Naive thymus-derived CD8-positive, alpha-beta T cell (primary cell): ENCODE results near the gene EIF4G1. TPM values are rescaled to one million over a fixed set of nuclear protein-coding genes. Genes with fewer than 3 reads are reported as not detected.

ENCODE experiments used
- ATAC-seq, 2 donors: fragments of 150-1000 bp; cut with Tn5 transposase in 1 of 2; sonication (Bioruptor Pico), chemical (Tn5 transposase) in 1 of 2; 1 replicate in 1 of 2; 2 replicates in 1 of 2; pipeline ENCODE4 v1.10.0; 2021; ENCODE audit warnings: mild to moderate bottlenecking in 2 of 2, moderate library complexity in 2 of 2
- POLR2A ChIA-PET: fragments of 350-600 bp; sonication (Branson Sonifier 250); formaldehyde crosslinking; loops from one replicate; lab custom pipeline; 2021; ENCODE audit warnings: antibody characterized with exemption; lab: Charles Lee
- DNase-seq, 10 donors: peaks; one replicate each; pipeline versions ENCODE4 v3.0.0 to v3.0.0-alpha.2; 2020 to 2022
- H3K27ac Mint-ChIP-seq, 10 donors: one replicate each; pipeline ENCODE4 v1.8.0; 2020 to 2022; ENCODE audit warnings: mild to moderate bottlenecking in 10 of 10, mixed read lengths in 10 of 10, moderate library complexity in 4 of 10, inconsistent platforms in 1 of 10
- H3K27me3 Mint-ChIP-seq, 5 donors: one replicate each; pipeline ENCODE4 v1.8.0; 2021 to 2022; ENCODE audit warnings: mixed read lengths in 5 of 5
- H3K36me3 Mint-ChIP-seq, 3 donors: one replicate each; pipeline ENCODE4 v1.8.0; 2020 to 2022; ENCODE audit warnings: mixed read lengths in 3 of 3, mild to moderate bottlenecking in 2 of 3, inconsistent platforms in 1 of 3
- H3K4me1 Mint-ChIP-seq, 4 donors: one replicate each; pipeline ENCODE4 v1.8.0; 2021 to 2022; ENCODE audit warnings: mixed read lengths in 4 of 4
- H3K4me3 Mint-ChIP-seq, 10 donors: one replicate each; pipeline ENCODE4 v1.8.0; 2020 to 2022; ENCODE audit warnings: mild to moderate bottlenecking in 10 of 10, mixed read lengths in 10 of 10, moderate library complexity in 6 of 10, inconsistent platforms in 1 of 10
- H3K9me3 Mint-ChIP-seq, 9 donors: one replicate each; pipeline ENCODE4 v1.8.0; 2020 to 2022; ENCODE audit warnings: mixed read lengths in 9 of 9, mild to moderate bottlenecking in 3 of 9, inconsistent platforms in 1 of 9, moderate library complexity in 1 of 9
- polyA plus RNA-seq, 3 donors: library from polyadenylated mRNA; unstranded; fragments of 300-500 nt; fragmentation: Illumina TruSeq; gene quantifications; one replicate each; pipeline ENCODE4 v1.2.3, GENCODE V29; 2021
- total RNA-seq, 8 experiments: library from RNA in 2 of 8; stranded (reverse) in 2 of 8; gene quantifications; one replicate each; pipeline ENCODE4 v1.2.3 and lab custom pipeline; 2021 to 2026

The EIF4G1 gene
- total and polyA plus RNA-seq, 5 experiments from 2014 or later, result 13.6 to 229 (median 44.6) TPM

- peak overlapping the region in 3 of 10 donors; percentile 1 to 88 (median 27) for H3K27ac Mint-ChIP-seq
- H3K4me1 Mint-ChIP-seq, result peaks cover 0 to 10% (median 0%) of the 10 kb centered on the region in 4 donors
These were observed 11.4 kb downstream of the EIF4G1 start for GRCh38 chr3:184325715-184326369.

GRCh38 chr3:184327171-184327570 lies 12.8 kb downstream of the EIF4G1 start:
- POLR2A ChIA-PET, result interaction anchor here (0.9 kb wide), 1 partner anchor 11 kb away, joined by 4 read pairs; no protein-coding TSS in a partner anchor
- peak overlapping the region in 5 of 10 donors; percentile 24 to 80 (median 33) for H3K27ac Mint-ChIP-seq
- H3K27me3 Mint-ChIP-seq, result no peaks in the 10 kb centered on the region
- no peak overlapping the region for H3K4me3 Mint-ChIP-seq
- DNase-seq (no peak), ATAC-seq (no peak)
- peaks cover 0 to 11% (median 0%) of the 10 kb centered on the region in 4 donors for H3K4me1 Mint-ChIP-seq
- H3K9me3 Mint-ChIP-seq, result no peaks in the 10 kb centered on the region
- peaks cover 4 to 98% (median 39%) of the 10 kb centered on the region in 3 donors for H3K36me3 Mint-ChIP-seq

More at GRCh38 chr3:184325715-184326369, 11.4 kb downstream of the EIF4G1 start:
- POLR2A ChIA-PET, result interaction anchor here (0.7 kb wide), 1 partner anchor 628 kb away, joined by 3 read pairs; no protein-coding TSS in a partner anchor
- DNase-seq (no peak), ATAC-seq (no peak)
- H3K36me3 Mint-ChIP-seq, result peaks cover 4 to 98% (median 42%) of the 10 kb centered on the region in 3 donors
- H3K4me3 Mint-ChIP-seq, result no peak overlapping the region
- H3K9me3 Mint-ChIP-seq, result no peaks in the 10 kb centered on the region
- no peaks in the 10 kb centered on the region for H3K27me3 Mint-ChIP-seq

- POLR2A ChIA-PET, result no interaction called here
- Mint-ChIP-seq H3K9me3 (no peaks in the 10 kb centered on the region), H3K27me3 (no peaks in the 10 kb centered on the region), H3K27ac (peak overlapping the region in 5 of 10 donors; percentile 24 to 69 (median 37)), H3K4me1 (peaks cover 1 to 14% (median 3%) of the 10 kb centered on the region in 4 donors), H3K36me3 (peaks cover 4 to 98% (median 41%) of the 10 kb centered on the region in 3 donors), H3K4me3 (no peak overlapping the region)
- ATAC-seq, result no peak
- DNase-seq, result no peak
These were observed 14.1 kb downstream of the EIF4G1 start for GRCh38 chr3:184328516-184328915.

- POLR2A ChIA-PET, result no interaction called here
- DNase-seq (no peak), ATAC-seq (no peak)
- peak overlapping the region in 2 of 10 donors; percentile 22 to 70 for H3K4me3 Mint-ChIP-seq
- H3K27me3 Mint-ChIP-seq, result no peaks in the 10 kb centered on the region
- peak overlapping the region; percentile 89 to 99 (median 97) for H3K27ac Mint-ChIP-seq
- H3K9me3 Mint-ChIP-seq, result no peaks in the 10 kb centered on the region
- H3K4me1 Mint-ChIP-seq, result peaks cover 20 to 34% (median 31%) of the 10 kb centered on the region in 4 donors
- peaks cover 0 to 72% (median 13%) of the 10 kb centered on the region in 3 donors for H3K36me3 Mint-ChIP-seq
These were observed 18.1 kb downstream of the EIF4G1 start for GRCh38 chr3:184332370-184333090.

GRCh38 chr3:184333190-184333589 lies 18.8 kb downstream of the EIF4G1 start:
- H3K27me3 Mint-ChIP-seq, result no peaks in the 10 kb centered on the region
- H3K4me3 Mint-ChIP-seq, result peak overlapping the region in 1 of 10 donors; percentile 3
- peak overlapping the region; percentile 89 to 99 (median 97) for H3K27ac Mint-ChIP-seq
- no peaks in the 10 kb centered on the region for H3K9me3 Mint-ChIP-seq
- POLR2A ChIA-PET, result no interaction called here
- peaks cover 0 to 66% (median 13%) of the 10 kb centered on the region in 3 donors for H3K36me3 Mint-ChIP-seq
- H3K4me1 Mint-ChIP-seq, result peaks cover 26 to 41% (median 38%) of the 10 kb centered on the region in 4 donors
- no peak for ATAC-seq
- no peak for DNase-seq

GRCh38 chr3:184333700-184334099 lies 19.3 kb downstream of the EIF4G1 start:
- peak overlapping the region in 5 of 10 donors; percentile 15 to 74 (median 34) for H3K4me3 Mint-ChIP-seq
- H3K27ac Mint-ChIP-seq, result peak overlapping the region; percentile 87 to 99 (median 97)
- peaks cover 0 to 61% (median 9%) of the 10 kb centered on the region in 3 donors for H3K36me3 Mint-ChIP-seq
- POLR2A ChIA-PET, result no interaction called here
- DNase-seq (no peak), ATAC-seq (no peak)
- peaks cover 23 to 42% (median 39%) of the 10 kb centered on the region in 4 donors for H3K4me1 Mint-ChIP-seq
- H3K27me3 Mint-ChIP-seq, result no peaks in the 10 kb centered on the region
- no peaks in the 10 kb centered on the region for H3K9me3 Mint-ChIP-seq

GRCh38 chr3:184334470-184335158 lies 20.2 kb downstream of the EIF4G1 start:
- POLR2A ChIA-PET, result no interaction called here
- H3K27ac Mint-ChIP-seq, result peak overlapping the region; percentile 92 to 99 (median 97)
- H3K36me3 Mint-ChIP-seq, result peaks cover 0 to 52% (median 5%) of the 10 kb centered on the region in 3 donors
- H3K4me1 Mint-ChIP-seq, result peaks cover 23 to 44% (median 42%) of the 10 kb centered on the region in 4 donors
- peak overlapping the region in 9 of 10 donors; percentile 2 to 91 (median 57) for H3K4me3 Mint-ChIP-seq
- no peaks in the 10 kb centered on the region for H3K27me3 Mint-ChIP-seq
- ATAC-seq (peak; percentile 12 to 20), DNase-seq (peak in 2 of 10 donors; percentile 26 to 27)
- H3K9me3 Mint-ChIP-seq, result no peaks in the 10 kb centered on the region

- ATAC-seq (peak; percentile 5 to 6), DNase-seq (no peak)
- Mint-ChIP-seq H3K27me3 (no peaks in the 10 kb centered on the region), H3K4me1 (peaks cover 23 to 44% (median 42%) of the 10 kb centered on the region in 4 donors), H3K36me3 (peaks cover 0 to 45% (median 5%) of the 10 kb centered on the region in 3 donors), H3K4me3 (peak overlapping the region; percentile 78 to 96 (median 92)), H3K9me3 (no peaks in the 10 kb centered on the region), H3K27ac (peak overlapping the region; percentile 83 to 99 (median 97))
- POLR2A ChIA-PET, result no interaction called here
These were observed 20.9 kb downstream of the EIF4G1 start for GRCh38 chr3:184335291-184335660.

GRCh38 chr3:184335661-184336546 lies 21.5 kb downstream of the EIF4G1 start:
- ATAC-seq (peak; percentile 75 to 77), DNase-seq (peak; percentile 78 to 92 (median 90))
- H3K27ac Mint-ChIP-seq, result peak overlapping the region; percentile 83 to 99 (median 97)
- H3K9me3 Mint-ChIP-seq, result no peaks in the 10 kb centered on the region
- POLR2A ChIA-PET, result no interaction called here
- H3K27me3 Mint-ChIP-seq, result no peaks in the 10 kb centered on the region
- peaks cover 23 to 44% (median 42%) of the 10 kb centered on the region in 4 donors for H3K4me1 Mint-ChIP-seq
- H3K36me3 Mint-ChIP-seq, result peaks cover 0 to 40% (median 5%) of the 10 kb centered on the region in 3 donors
- peak overlapping the region; percentile 80 to 96 (median 92) for H3K4me3 Mint-ChIP-seq

- no peak for ATAC-seq
These were observed 22.4 kb downstream of the EIF4G1 start for GRCh38 chr3:184336547-184337398.

GRCh38 chr3:184337399-184337714 lies 23.0 kb downstream of the EIF4G1 start, which contains the start of gene FAM131A:
FAM131A (plus strand) TSS chr3:184337600; CDS start chr3:184337631, 31 bp downstream.
- no peak for ATAC-seq
- DNase-seq, result no peak
- Mint-ChIP-seq H3K9me3 (no peaks in the 10 kb centered on the region), H3K4me1 (peaks cover 21 to 44% (median 42%) of the 10 kb centered on the region in 4 donors), H3K36me3 (peaks cover 0 to 26% (median 5%) of the 10 kb centered on the region in 3 donors), H3K27ac (peak within 1 kb of the TSS; percentile 76 to 99 (median 94)), H3K4me3 (peak within 1 kb of the TSS; percentile 80 to 96 (median 92)), H3K27me3 (no peaks in the 10 kb centered on the region)
- POLR2A ChIA-PET, result interaction anchor here (3.0 kb wide), 1 partner anchor 24 kb away, joined by 15 read pairs; the partner anchor contains the start of genes CLCN2 and POLR2H

More at GRCh38 chr3:184336547-184337398, 22.4 kb downstream of the EIF4G1 start:
- POLR2A ChIA-PET, result interaction anchor here (3.0 kb wide), 1 partner anchor 24 kb away, joined by 15 read pairs; the partner anchor contains the start of genes CLCN2 and POLR2H
- no peak for DNase-seq
- peaks cover 21 to 44% (median 42%) of the 10 kb centered on the region in 4 donors for H3K4me1 Mint-ChIP-seq
- peak overlapping the region; percentile 76 to 99 (median 94) for H3K27ac Mint-ChIP-seq
- H3K4me3 Mint-ChIP-seq, result peak overlapping the region; percentile 80 to 96 (median 92)
- H3K9me3 Mint-ChIP-seq, result no peaks in the 10 kb centered on the region
- no peaks in the 10 kb centered on the region for H3K27me3 Mint-ChIP-seq
- peaks cover 0 to 32% (median 5%) of the 10 kb centered on the region in 3 donors for H3K36me3 Mint-ChIP-seq
